CD14-positive monocyte (primary cell): ENCODE data around the gene SUMO3. TPM values are rescaled to one million over a fixed set of nuclear protein-coding genes. Genes with fewer than 3 reads are reported as not detected.

Experiments
- DNase-seq, 3 donors: peaks; one replicate each; pipeline ENCODE4 v3.0.0-alpha.2; 2011 to 2022
- H2AFZ ChIP-seq: 2 replicates; pipeline ENCODE4 v1.6.0; 2012; ENCODE audit warnings: mild to moderate bottlenecking, low read depth, low read length, inconsistent platforms; ENCODE audit not compliant: insufficient read depth, poor library complexity, severe bottlenecking
- H3K27ac ChIP-seq, 2 donors: 1 replicate in 1 of 2; 2 replicates in 1 of 2; pipeline ENCODE4 v1.5.1; 2012 to 2013; ENCODE audit warnings: low read length in 2 of 2, control low read depth in 1 of 2, inconsistent platforms in 1 of 2, low read depth in 1 of 2, mild to moderate bottlenecking in 1 of 2
- H3K27me3 ChIP-seq, 2 donors: one replicate each; pipeline versions ENCODE4 v1.6.0 to v1.6.1; 2011 to 2013; ENCODE audit warnings: low read length in 2 of 2; ENCODE audit not compliant: control insufficient read depth in 2 of 2, insufficient read depth in 2 of 2
- H3K36me3 ChIP-seq, 2 donors: replicated peaks in 1 of 2; 1 replicate in 1 of 2; 2 replicates in 1 of 2; pipeline versions ENCODE4 v1.5.1 to v1.6.1; 2012 to 2013; ENCODE audit warnings: low read length in 2 of 2, control low read depth in 1 of 2, inconsistent platforms in 1 of 2, mild to moderate bottlenecking in 1 of 2; ENCODE audit not compliant: insufficient read depth in 2 of 2, control insufficient read depth in 1 of 2
- H3K4me1 ChIP-seq, 2 donors: 1 replicate in 1 of 2; 2 replicates in 1 of 2; pipeline versions ENCODE4 v1.5.1 to v1.6.1; 2012 to 2013; ENCODE audit warnings: low read length in 2 of 2, control low read depth in 1 of 2, inconsistent platforms in 1 of 2, mild to moderate bottlenecking in 1 of 2, moderate library complexity in 1 of 2; ENCODE audit not compliant: insufficient read depth in 2 of 2, control insufficient read depth in 1 of 2
- H3K4me2 ChIP-seq: replicated peaks from 2 replicates; pipeline ENCODE3; 2012; ENCODE audit warnings: low read length, moderate library complexity, mild to moderate bottlenecking; ENCODE audit not compliant: poor library complexity, severe bottlenecking; ENCODE audit errors: extremely low read depth
- H3K4me3 ChIP-seq, 3 experiments: fragments of 200-600 bp in 1 of 3; sonication (generic) in 1 of 3; replicated peaks in 1 of 3; 1 replicate in 2 of 3; 2 replicates in 1 of 3; pipeline ENCODE4 v1.5.1; 2011 to 2013; ENCODE audit warnings: low read length in 3 of 3, mild to moderate bottlenecking in 3 of 3, control low read depth in 2 of 3, low read depth in 2 of 3, inconsistent platforms in 1 of 3, moderate library complexity in 1 of 3
- H3K79me2 ChIP-seq: 2 replicates; pipeline ENCODE4 v1.6.0; 2012; ENCODE audit warnings: mild to moderate bottlenecking, control low read depth, inconsistent platforms, low read length, moderate library complexity; ENCODE audit not compliant: insufficient read depth
- H3K9ac ChIP-seq: 2 replicates; pipeline ENCODE4 v1.6.0; 2017; ENCODE audit warnings: low read length, mild to moderate bottlenecking; ENCODE audit not compliant: insufficient read depth, poor library complexity, severe bottlenecking
- H3K9me3 ChIP-seq, 2 donors: replicated peaks in 1 of 2; 1 replicate in 1 of 2; 2 replicates in 1 of 2; pipeline versions ENCODE4 v1.5.1 to v1.6.1; 2012 to 2013; ENCODE audit warnings: low read length in 2 of 2, control low read depth in 1 of 2; ENCODE audit not compliant: control insufficient read depth in 1 of 2, insufficient read depth in 1 of 2
- H4K20me1 ChIP-seq: 2 replicates; pipeline ENCODE4 v1.6.0; 2012; ENCODE audit warnings: mild to moderate bottlenecking, low read length, control low read depth, moderate library complexity; ENCODE audit not compliant: insufficient read depth
- H3K27ac Mint-ChIP-seq, 7 donors: one replicate each; pipeline ENCODE4 v1.8.0; 2020; ENCODE audit warnings: mild to moderate bottlenecking in 7 of 7, mixed read lengths in 7 of 7, moderate library complexity in 6 of 7, inconsistent platforms in 2 of 7
- H3K27me3 Mint-ChIP-seq, 3 donors: one replicate each; pipeline ENCODE4 v1.8.0; 2021 to 2022; ENCODE audit warnings: low read depth in 3 of 3, mild to moderate bottlenecking in 3 of 3, mixed read lengths in 3 of 3, moderate library complexity in 3 of 3, inconsistent platforms in 1 of 3
- H3K36me3 Mint-ChIP-seq, 2 donors: one replicate each; pipeline ENCODE4 v1.8.0; 2020; ENCODE audit warnings: mixed read lengths in 2 of 2, inconsistent platforms in 1 of 2, mild to moderate bottlenecking in 1 of 2
- H3K4me1 Mint-ChIP-seq: one replicate; pipeline ENCODE4 v1.8.0; 2020; ENCODE audit warnings: mild to moderate bottlenecking, mixed read lengths
- H3K4me3 Mint-ChIP-seq, 2 donors: one replicate each; pipeline ENCODE4 v1.8.0; 2020; ENCODE audit warnings: mild to moderate bottlenecking in 2 of 2, mixed read lengths in 2 of 2, moderate library complexity in 1 of 2
- H3K9me3 Mint-ChIP-seq, 7 donors: one replicate each; pipeline ENCODE4 v1.8.0; 2020 to 2022; ENCODE audit warnings: mixed read lengths in 7 of 7, mild to moderate bottlenecking in 6 of 7, moderate library complexity in 6 of 7, inconsistent platforms in 2 of 7
- WGBS: methylation state at CpG from one replicate; pipeline ENCODE4 v1.1.5; 2013; ENCODE audit warnings: missing lambda C conversion rate; ENCODE audit not compliant: insufficient coverage; 5-methylcytosine and 5-hydroxymethylcytosine counted together
- intact Hi-C, 2 donors: fragments of 100-400 bp; cut with micrococcal nuclease; formaldehyde crosslinking; loops; one replicate each; pipeline versions ENCODE4 v1.15.0 to v1.15.1; 2023
- polyA plus RNA-seq, 3 donors: library from polyadenylated mRNA; depleted of rRNA in 1 of 3; unstranded in 2 of 3; stranded (reverse) in 1 of 3; fragments of 300-500 nt in 2 of 3; fragments of >200 nt in 1 of 3; fragmentation: Illumina TruSeq in 2 of 3; gene quantifications; 1 replicate in 2 of 3; 2 replicates in 1 of 3; pipeline ENCODE4 v1.2.3, GENCODE V29; 2012 to 2021
- TF ChIP-seq, protein P1 (sequence below): fragments of 200-600 bp; IDR thresholded peaks from one replicate; pipeline ENCODE4 v1.8.0; 2022; ENCODE audit warnings: antibody characterized with exemption, mild to moderate bottlenecking

SUMO3 gene
- polyA plus RNA-seq, 3 donors, result 70.9 to 112 (median 109) TPM

GRCh38 chr21:44761747-44762208 is 56.1 kb downstream of the SUMO3 start:
- 98% methylated on average over 11 of the region's 14 CpGs for WGBS
- DNase-seq, result no peak
- TF ChIP-seq, protein P1, sequence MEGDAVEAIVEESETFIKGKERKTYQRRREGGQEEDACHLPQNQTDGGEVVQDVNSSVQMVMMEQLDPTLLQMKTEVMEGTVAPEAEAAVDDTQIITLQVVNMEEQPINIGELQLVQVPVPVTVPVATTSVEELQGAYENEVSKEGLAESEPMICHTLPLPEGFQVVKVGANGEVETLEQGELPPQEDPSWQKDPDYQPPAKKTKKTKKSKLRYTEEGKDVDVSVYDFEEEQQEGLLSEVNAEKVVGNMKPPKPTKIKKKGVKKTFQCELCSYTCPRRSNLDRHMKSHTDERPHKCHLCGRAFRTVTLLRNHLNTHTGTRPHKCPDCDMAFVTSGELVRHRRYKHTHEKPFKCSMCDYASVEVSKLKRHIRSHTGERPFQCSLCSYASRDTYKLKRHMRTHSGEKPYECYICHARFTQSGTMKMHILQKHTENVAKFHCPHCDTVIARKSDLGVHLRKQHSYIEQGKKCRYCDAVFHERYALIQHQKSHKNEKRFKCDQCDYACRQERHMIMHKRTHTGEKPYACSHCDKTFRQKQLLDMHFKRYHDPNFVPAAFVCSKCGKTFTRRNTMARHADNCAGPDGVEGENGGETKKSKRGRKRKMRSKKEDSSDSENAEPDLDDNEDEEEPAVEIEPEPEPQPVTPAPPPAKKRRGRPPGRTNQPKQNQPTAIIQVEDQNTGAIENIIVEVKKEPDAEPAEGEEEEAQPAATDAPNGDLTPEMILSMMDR, result no peak
- Mint-ChIP-seq H3K9me3 (peaks cover 0 to 3% (median 0%) of the 10 kb centered on the region in 7 donors), H3K27me3 (peaks cover 0 to 4% (median 4%) of the 10 kb centered on the region in 3 donors), H3K4me3 (no peak overlapping the region), H3K4me1 (peaks cover 3% of the 10 kb centered on the region), H3K27ac (no peak overlapping the region), H3K36me3 (no peaks in the 10 kb centered on the region)
- Histone ChIP-seq H3K27me3 (no peaks in the 10 kb centered on the region), H3K4me3 (no peak overlapping the region), H3K27ac (no peak overlapping the region), H3K9ac (no peak overlapping the region), H3K4me2 (no peak overlapping the region), H3K36me3 (no peaks in the 10 kb centered on the region), H3K79me2 (no peaks in the 10 kb centered on the region), H4K20me1 (no peaks in the 10 kb centered on the region), H2AFZ (no peak overlapping the region), H3K9me3 (no peaks in the 10 kb centered on the region), H3K4me1 (no peaks in the 10 kb centered on the region)
- intact Hi-C loops, result no loop called here

- Histone ChIP-seq H3K79me2 (no peaks in the 10 kb centered on the region), H4K20me1 (no peaks in the 10 kb centered on the region), H3K9me3 (no peaks in the 10 kb centered on the region), H3K4me3 (no peak overlapping the region), H2AFZ (no peak overlapping the region), H3K27me3 (no peaks in the 10 kb centered on the region), H3K4me2 (no peak overlapping the region), H3K27ac (no peak overlapping the region), H3K4me1 (no peaks in the 10 kb centered on the region), H3K36me3 (no peaks in the 10 kb centered on the region), H3K9ac (no peak overlapping the region)
- H3K9me3 Mint-ChIP-seq, result peaks cover 0 to 4% (median 0%) of the 10 kb centered on the region in 7 donors
- no peaks in the 10 kb centered on the region for H3K36me3 Mint-ChIP-seq
- no peak overlapping the region for H3K27ac Mint-ChIP-seq
- DNase-seq, result no peak
- WGBS, result 100% methylated on average over 7 of the region's 21 CpGs
- peaks cover 3% of the 10 kb centered on the region for H3K4me1 Mint-ChIP-seq
- no peak overlapping the region for H3K4me3 Mint-ChIP-seq
- intact Hi-C loops, result no loop called here
- TF ChIP-seq, protein P1, result no peak
- peaks cover 0 to 4% (median 1%) of the 10 kb centered on the region in 3 donors for H3K27me3 Mint-ChIP-seq
Measured at GRCh38 chr21:44761011-44761729, 56.7 kb downstream of the SUMO3 start.
